GM19025 (cell line): Measurements from ENCODE around the gene SULT4A1.
"Not testable (repeated sequence)": the region's sequence is repeated elsewhere in the genome, so short reads cannot be mapped to it uniquely, and the experiment has no call there.

ENCODE experiments used
- ATAC-seq: cut with Tn5 transposase; IDR thresholded peaks from one replicate; pipeline ENCODE4 v1.9.1; 2021; ENCODE audit warnings: mild to moderate bottlenecking, low read depth, moderate library complexity; ENCODE audit not compliant: unreplicated experiment

The SULT4A1 gene, protein sequence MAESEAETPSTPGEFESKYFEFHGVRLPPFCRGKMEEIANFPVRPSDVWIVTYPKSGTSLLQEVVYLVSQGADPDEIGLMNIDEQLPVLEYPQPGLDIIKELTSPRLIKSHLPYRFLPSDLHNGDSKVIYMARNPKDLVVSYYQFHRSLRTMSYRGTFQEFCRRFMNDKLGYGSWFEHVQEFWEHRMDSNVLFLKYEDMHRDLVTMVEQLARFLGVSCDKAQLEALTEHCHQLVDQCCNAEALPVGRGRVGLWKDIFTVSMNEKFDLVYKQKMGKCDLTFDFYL

DNA sequence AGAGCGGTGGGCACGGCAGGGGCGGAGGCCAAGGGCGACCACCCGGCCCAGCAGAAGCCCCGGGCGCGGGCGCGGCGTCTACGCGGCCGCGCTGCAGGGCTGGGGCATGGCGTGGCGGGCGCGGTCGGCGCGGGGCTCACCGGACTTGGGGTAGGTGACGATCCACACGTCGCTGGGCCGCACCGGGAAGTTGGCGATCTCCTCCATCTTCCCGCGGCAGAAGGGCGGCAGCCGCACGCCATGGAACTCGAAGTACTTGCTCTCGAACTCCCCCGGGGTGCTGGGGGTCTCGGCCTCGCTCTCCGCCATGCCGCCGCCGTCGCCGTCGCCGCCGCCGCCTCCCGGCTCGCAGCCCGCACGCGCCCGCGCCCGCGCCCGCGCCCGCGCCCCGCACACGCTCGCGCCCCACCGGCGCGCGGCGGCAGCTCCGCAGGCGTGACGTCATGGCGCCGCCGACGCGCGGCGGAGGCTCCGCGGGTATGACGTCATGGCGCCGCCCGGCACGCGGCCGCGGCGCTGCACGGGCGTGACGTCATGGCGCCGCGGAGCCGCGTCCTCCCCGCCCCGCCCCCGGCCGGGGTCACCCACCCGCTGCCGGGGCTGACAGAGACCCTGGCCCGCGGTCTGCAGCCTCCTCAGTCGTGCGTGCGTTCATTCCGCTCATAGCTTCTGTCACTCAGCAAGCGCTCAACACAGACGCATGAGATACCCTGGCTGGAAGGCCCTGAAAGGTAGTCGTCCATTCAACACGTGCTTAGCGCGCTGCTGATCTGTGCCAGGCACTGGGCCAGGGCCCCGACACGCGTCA is at the start of gene SULT4A1:
Gene SULT4A1, minus strand, starts transcription at position 440 of the 808 bp plus-strand sequence. Its CDS starts 131 bp downstream, at position 309.
- ATAC-seq = no peak

DNA sequence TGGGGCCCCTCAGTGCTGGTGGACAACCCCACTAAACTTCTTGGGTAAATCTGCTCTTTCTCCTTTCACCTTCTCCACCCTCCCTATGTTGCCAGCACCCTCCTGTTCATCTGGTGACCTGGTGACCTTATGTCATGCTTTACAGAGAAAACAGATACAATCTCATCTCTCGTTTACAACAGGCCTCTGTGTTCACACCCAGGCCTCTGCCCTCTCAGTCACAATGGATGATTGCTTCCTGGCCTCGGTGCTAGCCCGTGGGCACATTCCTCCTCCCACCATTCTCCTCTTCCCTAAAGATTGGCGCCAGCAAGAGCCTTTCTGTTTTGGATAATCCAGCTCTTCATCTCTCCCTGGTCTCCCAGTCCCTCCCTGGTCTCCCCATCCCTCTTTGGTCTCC is 49.0 kb upstream of the SULT4A1 start:
- no peak for ATAC-seq

GRCh38 chr22:43910178-43910695 is 47.9 kb upstream of the SULT4A1 start:
- no peak for ATAC-seq

GRCh38 chr22:43909708-43910107 is 47.4 kb upstream of the SULT4A1 start:
- no peak for ATAC-seq

DNA sequence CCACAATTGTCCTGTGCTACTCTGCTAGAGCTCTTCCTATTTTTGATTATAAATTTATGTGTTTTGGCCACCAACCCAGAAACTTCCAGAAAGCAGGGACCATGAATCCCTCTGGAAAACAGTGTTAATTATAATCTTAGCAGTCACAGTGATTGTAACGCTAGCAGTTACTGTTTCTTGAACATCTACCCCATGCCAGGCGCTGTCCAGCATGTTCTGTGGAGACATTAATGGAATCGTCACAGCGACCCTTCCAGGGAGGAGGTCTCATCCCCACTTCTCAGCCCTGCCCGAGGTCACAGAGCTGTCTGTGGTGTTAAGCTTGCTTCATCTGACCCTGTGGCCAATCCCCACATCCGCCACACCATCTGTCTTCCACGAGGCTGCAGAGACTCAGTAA is 43.4 kb upstream of the SULT4A1 start:
- no peak for ATAC-seq

- ATAC-seq = not testable (repeated sequence)
Observed at GRCh38 chr22:43904412-43904811, 42.1 kb upstream of the SULT4A1 start.

DNA sequence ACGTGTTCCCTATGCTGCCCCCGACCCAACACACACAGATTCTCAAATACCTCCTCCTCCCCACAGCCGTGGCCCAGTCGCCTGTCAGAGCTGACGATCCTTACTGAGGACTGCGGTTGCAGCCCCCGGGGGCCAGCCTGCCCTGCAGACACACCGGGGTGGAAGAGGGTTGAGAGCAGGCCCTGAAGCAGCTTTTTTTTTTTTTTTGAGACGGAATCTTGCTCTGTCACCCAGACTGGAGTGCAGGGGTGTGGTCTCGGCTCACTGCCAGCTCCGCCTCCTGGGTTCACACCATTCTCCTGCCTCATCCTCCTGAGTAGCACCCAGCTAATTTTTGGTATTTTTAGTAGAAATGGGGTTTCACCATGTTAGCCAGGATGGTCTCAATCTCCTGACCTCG is 40.7 kb upstream of the SULT4A1 start:
- not testable (repeated sequence) for ATAC-seq

DNA sequence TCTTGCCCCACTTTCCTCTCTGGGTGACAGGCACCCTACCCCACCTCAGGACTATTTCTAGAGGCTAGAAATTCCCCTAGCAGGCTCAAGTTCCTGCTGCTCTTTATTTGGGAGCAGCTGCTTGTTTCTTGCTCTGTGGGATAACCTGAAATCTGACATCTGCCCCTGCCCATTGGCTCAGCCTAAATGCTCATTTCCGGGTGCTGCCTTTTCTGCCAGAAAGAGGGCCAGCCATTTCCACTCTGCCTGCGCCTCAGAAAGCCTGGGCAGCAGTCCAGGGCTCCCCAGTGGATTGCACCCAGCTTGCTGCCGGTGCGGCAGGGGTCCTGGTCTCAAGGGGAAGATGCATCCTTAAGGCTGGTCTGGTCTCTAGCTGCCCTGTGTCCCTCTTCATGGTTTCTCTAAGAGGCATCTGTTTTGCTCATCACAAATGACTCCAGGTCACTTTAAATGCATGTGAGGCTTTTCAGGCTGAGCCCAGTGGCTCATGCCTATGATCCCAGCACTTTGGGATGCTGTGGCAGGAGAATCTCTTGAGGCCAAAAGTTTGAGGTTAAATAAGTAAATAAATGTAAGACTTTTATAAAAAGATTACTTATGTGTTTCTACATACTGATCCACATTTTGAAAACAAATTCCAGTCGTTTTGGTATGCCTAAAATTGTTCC is 39.8 kb upstream of the SULT4A1 start:
- ATAC-seq = no peak

- ATAC-seq = no peak
Observed at GRCh38 chr22:43900206-43900605, 37.9 kb upstream of the SULT4A1 start.

DNA sequence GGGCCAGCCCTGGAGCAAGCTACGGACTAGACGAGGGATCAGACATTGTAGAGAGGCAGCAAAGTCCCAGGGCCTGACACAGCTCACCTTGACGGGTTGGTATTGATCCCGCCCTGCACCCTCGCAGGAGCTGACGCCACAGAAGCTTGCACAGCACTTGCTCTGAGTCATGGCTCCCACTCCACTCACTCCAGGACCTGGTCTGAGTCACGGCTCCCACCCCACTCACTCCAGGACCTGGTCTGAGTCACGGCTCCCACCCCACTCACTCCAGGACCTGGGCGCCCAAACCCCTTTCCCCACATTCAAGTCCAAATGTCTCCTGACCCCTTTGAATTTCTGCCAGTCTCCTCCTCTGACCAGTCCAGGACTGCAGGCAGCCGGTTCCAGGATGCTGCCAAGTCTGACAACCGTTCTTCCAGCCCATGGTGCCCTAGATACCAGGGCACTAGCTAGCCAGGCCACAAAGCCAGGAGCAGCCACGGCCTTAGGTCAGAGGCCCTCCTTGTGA is 35.5 kb upstream of the SULT4A1 start:
- no peak for ATAC-seq

GRCh38 chr22:43895986-43896645 is 33.8 kb upstream of the SULT4A1 start:
- no peak for ATAC-seq

GRCh38 chr22:43894122-43894521 is 31.8 kb upstream of the SULT4A1 start:
- ATAC-seq = no peak

GRCh38 chr22:43893266-43893665 is 31.0 kb upstream of the SULT4A1 start:
- ATAC-seq = no peak

DNA sequence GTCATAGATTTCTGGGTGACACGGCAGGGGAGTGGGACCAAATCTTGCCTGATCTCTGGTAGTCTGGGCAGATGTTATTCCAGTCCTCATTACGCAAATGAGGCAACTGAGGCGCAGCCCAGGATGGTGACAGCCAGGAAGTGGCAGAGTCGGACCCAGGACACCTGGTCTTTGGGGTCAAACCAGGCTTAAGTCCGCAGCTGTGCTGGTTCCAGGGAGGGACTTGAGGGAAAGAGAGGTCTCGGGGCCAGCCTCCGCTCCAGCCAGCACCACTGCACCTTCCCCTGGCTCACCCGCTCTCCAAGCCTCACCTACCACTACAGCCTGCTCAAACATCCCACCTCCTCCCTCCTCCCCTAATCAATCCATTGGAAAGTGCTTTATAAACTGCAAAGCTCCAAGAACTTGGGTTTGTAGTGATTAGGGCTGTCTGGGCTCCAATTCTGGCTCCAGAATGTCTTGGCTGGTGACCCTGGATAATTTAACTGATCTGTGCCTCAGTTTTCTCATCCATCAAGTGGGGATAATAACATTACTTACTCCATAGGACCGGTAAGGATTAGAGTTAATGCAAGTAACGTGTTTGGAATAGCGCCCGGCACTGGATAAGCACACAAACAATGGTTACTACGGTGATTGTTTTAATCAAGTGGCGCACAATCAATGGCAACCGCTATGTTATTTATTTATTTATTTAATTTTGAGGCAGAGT is 30.0 kb upstream of the SULT4A1 start:
- no peak for ATAC-seq

DNA sequence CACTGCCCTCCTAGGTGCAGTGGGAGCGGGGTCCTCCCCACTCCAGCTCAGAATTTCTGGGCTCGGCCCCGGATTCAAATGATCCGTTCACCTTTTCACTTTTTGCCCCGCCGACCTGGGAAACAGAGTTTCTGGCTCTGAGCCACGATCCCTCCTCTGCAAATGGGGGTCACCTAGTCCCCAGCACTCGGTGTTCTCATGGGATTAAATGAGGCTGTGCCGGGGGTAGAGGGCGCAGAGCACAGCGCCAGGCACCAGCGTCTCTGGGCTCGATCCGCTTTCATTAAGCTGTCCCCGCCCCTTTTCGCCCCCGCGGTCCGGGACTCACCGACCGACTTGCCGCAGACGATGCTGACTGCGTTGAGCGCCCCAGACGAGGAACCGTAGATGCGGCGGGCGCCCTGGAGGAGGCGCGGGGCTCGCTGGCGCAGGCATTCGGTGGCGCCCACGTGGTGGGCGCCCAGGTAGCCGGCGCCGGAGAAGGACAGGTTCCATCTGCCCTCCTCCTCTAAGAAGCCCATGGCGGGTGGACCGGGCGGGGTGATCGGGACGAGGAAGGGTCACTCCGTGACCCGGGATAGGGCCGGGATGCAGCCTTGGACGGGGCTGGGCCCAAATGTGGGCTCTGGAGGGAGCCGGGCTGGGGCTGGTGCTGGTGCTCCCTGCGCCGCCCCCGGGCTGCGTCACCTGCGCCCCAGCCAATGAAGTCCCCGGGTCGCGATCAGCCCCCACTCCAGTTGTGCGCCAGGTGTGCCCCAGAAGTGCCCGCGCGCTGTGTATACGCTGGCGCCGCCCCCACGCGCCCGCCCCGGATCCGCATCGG is 29.3 kb upstream of the SULT4A1 start, which contains the start of gene PNPLA5:
Gene PNPLA5, minus strand, starts transcription at position 654 of the 823 bp plus-strand sequence. Its CDS starts 133 bp downstream, at position 521.
- no peak for ATAC-seq

- no peak for ATAC-seq
Observed at GRCh38 chr22:43890901-43891331, 28.6 kb upstream of the SULT4A1 start.

DNA sequence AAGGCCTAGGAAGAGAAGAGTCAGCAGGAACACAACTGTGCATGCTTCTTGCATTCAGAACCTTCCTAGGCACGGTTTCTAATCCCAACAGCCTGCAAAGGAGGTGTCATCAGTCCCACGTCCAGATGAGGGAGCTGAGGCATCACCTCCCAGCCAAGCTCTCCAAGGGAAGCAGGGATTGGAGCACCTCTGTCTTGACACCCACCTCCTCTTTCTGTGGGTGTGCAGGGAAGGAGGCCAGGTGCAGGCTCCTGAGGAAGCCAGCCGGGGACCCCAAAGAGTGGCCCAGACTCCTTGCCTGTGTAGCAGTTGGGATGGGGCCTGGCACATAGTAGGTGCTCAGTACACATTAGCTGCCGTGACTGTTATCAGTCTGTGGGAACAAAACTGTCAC is 27.5 kb upstream of the SULT4A1 start:
- ATAC-seq = no peak

GRCh38 chr22:43889201-43889859 is 27.0 kb upstream of the SULT4A1 start:
- no peak for ATAC-seq
